SK-N-SH (cell line): ENCODE measurements around the gene FKBP6. TPM values are rescaled to one million over a fixed set of nuclear protein-coding genes. Genes with fewer than 3 reads are reported as not detected.

ENCODE experiments used
- CTCF ChIA-PET: fragments of 300-600, 350-600 bp; formaldehyde crosslinking; extraction: SDS; loops from one replicate; lab custom pipeline; 2021; lab: Yijun Ruan, JAX
- POLR2A ChIA-PET: fragments of 350-600 bp; sonication (Branson Sonifier 250); formaldehyde crosslinking; extraction: SDS; loops from one replicate; lab custom pipeline; 2020; ENCODE audit warnings: antibody characterized with exemption, inconsistent platforms; lab: Yijun Ruan, JAX
- DNase-seq: peaks from one replicate; pipeline ENCODE4 v3.0.0; 2012
- H2AFZ ChIP-seq: fragments of 200-600 bp; sonication (generic); 2 replicates; pipeline ENCODE4 v1.8.1; 2016; ENCODE audit warnings: antibody characterized with exemption, mild to moderate bottlenecking, low read depth
- H3F3A ChIP-seq: fragments of 200-600 bp; sonication (generic); replicated peaks from 2 replicates; pipeline ENCODE3; 2016; ENCODE audit warnings: antibody characterized with exemption, mild to moderate bottlenecking; ENCODE audit not compliant: insufficient read depth
- H3K27ac ChIP-seq, 2 experiments: fragments of 200-500 bp in 1 of 2; fragments of 200-600 bp in 1 of 2; sonication (Bioruptor generic) in 1 of 2; sonication (generic), shearing (Covaris generic) in 1 of 2; 2 replicates each; pipeline versions ENCODE4 v1.5.1 to v1.6.1; 2014 to 2016; ENCODE audit warnings: low read depth in 2 of 2, inconsistent platforms in 1 of 2, low read length in 1 of 2, mild to moderate bottlenecking in 1 of 2, mixed read lengths in 1 of 2
- H3K27me3 ChIP-seq: fragments of 200-600 bp; sonication (generic), shearing (Covaris generic); 2 replicates; pipeline ENCODE4 v1.6.1; 2016; ENCODE audit warnings: mixed run types; ENCODE audit not compliant: insufficient read depth
- H3K36me3 ChIP-seq, 2 experiments: fragments of 200-500 bp in 1 of 2; fragments of 200-600 bp in 1 of 2; sonication (Bioruptor generic) in 1 of 2; sonication (generic) in 1 of 2; replicated peaks in 1 of 2; 2 replicates each; pipeline versions ENCODE3 to v1.5.1; 2014 to 2016; ENCODE audit warnings: low read length in 1 of 2, mild to moderate bottlenecking in 1 of 2; ENCODE audit not compliant: insufficient read depth in 2 of 2, control insufficient read depth in 1 of 2
- H3K4me1 ChIP-seq, 2 experiments: fragments of 200-500 bp in 1 of 2; fragments of 200-600 bp in 1 of 2; sonication (Bioruptor generic) in 1 of 2; sonication (generic), shearing (Covaris generic) in 1 of 2; 2 replicates each; pipeline versions ENCODE4 v1.5.1 to v1.6.1; 2014 to 2016; ENCODE audit warnings: low read depth in 1 of 2, low read length in 1 of 2, mixed run types in 1 of 2; ENCODE audit not compliant: insufficient read depth in 2 of 2, control insufficient read depth in 1 of 2
- H3K4me2 ChIP-seq: fragments of 200-600 bp; sonication (generic), shearing (Covaris generic); 2 replicates; pipeline ENCODE4 v1.6.1; 2017; ENCODE audit warnings: mixed run types
- H3K4me3 ChIP-seq, 2 experiments: fragments of 200-500 bp in 1 of 2; fragments of 200-600 bp in 1 of 2; sonication (Bioruptor generic) in 1 of 2; sonication (generic), shearing (Covaris generic) in 1 of 2; 2 replicates each; pipeline versions ENCODE4 v1.5.1 to v1.8.1; 2014 to 2016; ENCODE audit warnings: low read depth in 2 of 2, inconsistent platforms in 1 of 2, low read length in 1 of 2, mild to moderate bottlenecking in 1 of 2, mixed read lengths in 1 of 2, moderate library complexity in 1 of 2
- H3K79me2 ChIP-seq: fragments of 200-600 bp; sonication (generic); 2 replicates; pipeline ENCODE4 v1.8.1; 2017; ENCODE audit warnings: mild to moderate bottlenecking; ENCODE audit not compliant: insufficient read depth
- H3K9ac ChIP-seq: fragments of 200-600 bp; sonication (generic); 2 replicates; pipeline ENCODE4 v1.6.1; 2017; ENCODE audit warnings: mixed run types
- H3K9me2 ChIP-seq: fragments of 200-600 bp; sonication (generic); 2 replicates; pipeline ENCODE4 v1.6.1; 2017; ENCODE audit warnings: mixed run types
- H3K9me3 ChIP-seq: fragments of 200-600 bp; sonication (generic); 2 replicates; pipeline ENCODE4 v1.6.1; 2017; ENCODE audit warnings: mixed run types, mild to moderate bottlenecking, moderate library complexity
- H4K20me1 ChIP-seq: fragments of 200-600 bp; sonication (generic); 2 replicates; pipeline ENCODE4 v1.6.1; 2017; ENCODE audit warnings: mild to moderate bottlenecking, mixed run types; ENCODE audit not compliant: insufficient read depth
- FOSL2 ChIP-seq: IDR thresholded peaks from 2 replicates; pipeline ENCODE4 v1.4.0; 2012; ENCODE audit warnings: low read depth, mild to moderate bottlenecking, moderate library complexity, borderline replicate concordance
- FOXJ3 ChIP-seq: sonication (generic); formaldehyde crosslinking; IDR thresholded peaks from 2 replicates; pipeline ENCODE4 v1.5.1; 2020; ENCODE audit warnings: mild to moderate bottlenecking, missing genetic modification reagents
- FOXM1 ChIP-seq: IDR thresholded peaks from 2 replicates; pipeline ENCODE4 v1.4.0; 2012; ENCODE audit warnings: low read depth, mild to moderate bottlenecking
- GABPA ChIP-seq: IDR thresholded peaks from 2 replicates; pipeline ENCODE4 v1.4.0; 2012; ENCODE audit warnings: low read depth, mild to moderate bottlenecking
- MAX ChIP-seq: IDR thresholded peaks from 2 replicates; pipeline ENCODE4 v1.4.0; 2012; ENCODE audit warnings: low read depth
- MEF2A ChIP-seq: IDR thresholded peaks from 2 replicates; pipeline ENCODE4 v1.4.0; 2012; ENCODE audit warnings: low read depth, borderline replicate concordance
- MXI1 ChIP-seq: IDR thresholded peaks from 2 replicates; pipeline ENCODE4 v1.6.1; 2012; ENCODE audit warnings: mild to moderate bottlenecking, low read depth, low read length, improper control_type of control experiment
- NFIC ChIP-seq: IDR thresholded peaks from 2 replicates; pipeline ENCODE4 v1.4.0; 2012; ENCODE audit warnings: borderline replicate concordance
- POLR2AphosphoS5 ChIP-seq: IDR thresholded peaks from 2 replicates; pipeline ENCODE4 v1.6.1; 2012; ENCODE audit warnings: low read depth, low read length
- RAD21 ChIP-seq: IDR thresholded peaks from 2 replicates; pipeline ENCODE4 v1.6.1; 2012; ENCODE audit warnings: mild to moderate bottlenecking, low read length
- RXRA ChIP-seq: IDR thresholded peaks from 2 replicates; pipeline ENCODE4 v1.4.0; 2012; ENCODE audit warnings: low read depth, mild to moderate bottlenecking, borderline replicate concordance
- TAF1 ChIP-seq: IDR thresholded peaks from 2 replicates; pipeline ENCODE4 v1.6.1; 2012; ENCODE audit warnings: low read depth, mild to moderate bottlenecking, low read length, moderate library complexity, borderline replicate concordance
- TEAD4 ChIP-seq: IDR thresholded peaks from 2 replicates; pipeline ENCODE4 v1.4.0; 2012; ENCODE audit warnings: mild to moderate bottlenecking, borderline replicate concordance; ENCODE audit not compliant: insufficient read depth
- WGBS: methylation state at CpG from one replicate; pipeline ENCODE4 v1.1.6; 2017; ENCODE audit warnings: low lambda C conversion rate; 5-methylcytosine and 5-hydroxymethylcytosine counted together
- polyA plus RNA-seq, 3 experiments: library from polyadenylated mRNA; depleted of rRNA; stranded (reverse); fragments of >200 nt; gene quantifications; 2 replicates each; pipeline ENCODE4 v1.2.3, GENCODE V29; 2012
- TF ChIP-seq, protein P1 (sequence below): fragments of 150-350 bp; IDR thresholded peaks from 2 replicates; pipeline ENCODE4 v1.6.1; 2017; ENCODE audit warnings: antibody characterized with exemption, low read length, low read depth, borderline replicate concordance
- TF ChIP-seq, protein P2 (sequence below): fragments of 200-600 bp; sonication (generic); IDR thresholded peaks from 2 replicates; pipeline ENCODE4 v1.6.1; 2017; ENCODE audit warnings: antibody characterized with exemption, mild to moderate bottlenecking, moderate library complexity

The FKBP6 gene
- polyA plus RNA-seq, 1 of the 3 experiments (the other 2 are of a cell fraction), result not detected

GRCh38 chr7:73345538-73345937 lies 17.6 kb downstream of the FKBP6 start:
- no peaks in the 10 kb centered on the region; the same call in 1 of the 2 replicates for H3K27me3 ChIP-seq
- no peaks in the 10 kb centered on the region for H3K9me3 ChIP-seq
- no peaks in the 10 kb centered on the region for H3K9me2 ChIP-seq
- H3K9ac ChIP-seq, result no peak overlapping the region
- H3F3A ChIP-seq, result no peaks in the 10 kb centered on the region
- no peaks in the 10 kb centered on the region for H3K79me2 ChIP-seq
- 68% methylated on average over 3 of the region's 4 CpGs for WGBS
- no peaks in the 10 kb centered on the region for H4K20me1 ChIP-seq
- DNase-seq, result no peak
- ChIA-PET CTCF (interaction anchor here (1.4 to 7.9 kb wide), 4 partner anchors 10 to 106 kb away, joined by 4 to 68 read pairs (median 6); no protein-coding TSS in a partner anchor), POLR2A (no interaction called here)
- H3K27ac ChIP-seq, result no peak overlapping the region
- no peak overlapping the region for H2AFZ ChIP-seq
- H3K4me2 ChIP-seq, result no peak overlapping the region
- TF ChIP-seq MXI1, result no peak
- no peak for TF ChIP-seq TAF1
- TF ChIP-seq MEF2A, result no peak
- TF ChIP-seq, protein P1, sequence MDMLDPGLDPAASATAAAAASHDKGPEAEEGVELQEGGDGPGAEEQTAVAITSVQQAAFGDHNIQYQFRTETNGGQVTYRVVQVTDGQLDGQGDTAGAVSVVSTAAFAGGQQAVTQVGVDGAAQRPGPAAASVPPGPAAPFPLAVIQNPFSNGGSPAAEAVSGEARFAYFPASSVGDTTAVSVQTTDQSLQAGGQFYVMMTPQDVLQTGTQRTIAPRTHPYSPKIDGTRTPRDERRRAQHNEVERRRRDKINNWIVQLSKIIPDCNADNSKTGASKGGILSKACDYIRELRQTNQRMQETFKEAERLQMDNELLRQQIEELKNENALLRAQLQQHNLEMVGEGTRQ, result no peak
- TF ChIP-seq FOXJ3 (CRISPR knock-in tag), result no peak
- no peak overlapping the region for H3K4me3 ChIP-seq
- H3K36me3 ChIP-seq, result no peaks in the 10 kb centered on the region
- H3K4me1 ChIP-seq, result peaks cover 0 to 2% of the 10 kb centered on the region in 2 experiments; a peak in 1 of 4 replicates

- Histone ChIP-seq H3K9ac (no peak overlapping the region), H3F3A (no peaks in the 10 kb centered on the region), H3K4me3 (no peak overlapping the region), H3K27me3 (no peaks in the 10 kb centered on the region), H3K36me3 (no peaks in the 10 kb centered on the region), H4K20me1 (no peaks in the 10 kb centered on the region), H3K27ac (no peak overlapping the region), H3K4me2 (no peak overlapping the region), H3K4me1 (peaks cover 0 to 2% of the 10 kb centered on the region in 2 experiments; a peak in 1 of 4 replicates), H2AFZ (no peak overlapping the region), H3K9me3 (no peaks in the 10 kb centered on the region), H3K79me2 (no peaks in the 10 kb centered on the region), H3K9me2 (no peaks in the 10 kb centered on the region)
- DNase-seq, result no peak
- no peak for TF ChIP-seq NFIC
- no peak for TF ChIP-seq FOSL2
- TF ChIP-seq RXRA, result no peak
- TF ChIP-seq MAX, result no peak
- no peak for TF ChIP-seq TEAD4
- TF ChIP-seq, protein P2, sequence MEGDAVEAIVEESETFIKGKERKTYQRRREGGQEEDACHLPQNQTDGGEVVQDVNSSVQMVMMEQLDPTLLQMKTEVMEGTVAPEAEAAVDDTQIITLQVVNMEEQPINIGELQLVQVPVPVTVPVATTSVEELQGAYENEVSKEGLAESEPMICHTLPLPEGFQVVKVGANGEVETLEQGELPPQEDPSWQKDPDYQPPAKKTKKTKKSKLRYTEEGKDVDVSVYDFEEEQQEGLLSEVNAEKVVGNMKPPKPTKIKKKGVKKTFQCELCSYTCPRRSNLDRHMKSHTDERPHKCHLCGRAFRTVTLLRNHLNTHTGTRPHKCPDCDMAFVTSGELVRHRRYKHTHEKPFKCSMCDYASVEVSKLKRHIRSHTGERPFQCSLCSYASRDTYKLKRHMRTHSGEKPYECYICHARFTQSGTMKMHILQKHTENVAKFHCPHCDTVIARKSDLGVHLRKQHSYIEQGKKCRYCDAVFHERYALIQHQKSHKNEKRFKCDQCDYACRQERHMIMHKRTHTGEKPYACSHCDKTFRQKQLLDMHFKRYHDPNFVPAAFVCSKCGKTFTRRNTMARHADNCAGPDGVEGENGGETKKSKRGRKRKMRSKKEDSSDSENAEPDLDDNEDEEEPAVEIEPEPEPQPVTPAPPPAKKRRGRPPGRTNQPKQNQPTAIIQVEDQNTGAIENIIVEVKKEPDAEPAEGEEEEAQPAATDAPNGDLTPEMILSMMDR, result no peak
- no peak for TF ChIP-seq RAD21
- TF ChIP-seq GABPA, result no peak
- no peak for TF ChIP-seq FOXM1
- no peak for TF ChIP-seq FOXJ3 (CRISPR knock-in tag)
- no peak for TF ChIP-seq MXI1
- TF ChIP-seq POLR2AphosphoS5, result no peak
- ChIA-PET POLR2A (no interaction called here), CTCF (interaction anchor here (0.8 to 7.9 kb wide), 5 partner anchors 9 to 106 kb away, joined by 3 to 68 read pairs (median 5); no protein-coding TSS in a partner anchor)
- 62% methylated on average over 8 of the region's 8 CpGs for WGBS
Observed at GRCh38 chr7:73345951-73346350, 18.0 kb downstream of the FKBP6 start.
